GM18511 (cell line): ENCODE measurements around the gene TUT4.

Experiments
- ATAC-seq: cut with Tn5 transposase; IDR thresholded peaks from one replicate; pipeline ENCODE4 v1.9.1; 2021; ENCODE audit warnings: mild to moderate bottlenecking, moderate library complexity; ENCODE audit not compliant: unreplicated experiment

The TUT4 gene

GRCh38 chr1:52476943-52477342, 75.9 kb downstream of the TUT4 start:
- no peak for ATAC-seq

GRCh38 chr1:52474807-52475206, 78.1 kb downstream of the TUT4 start:
- no peak for ATAC-seq

- no peak for ATAC-seq
Observed at GRCh38 chr1:52473039-52473438, 79.9 kb downstream of the TUT4 start.

GRCh38 chr1:52472384-52472783, 80.5 kb downstream of the TUT4 start:
- no peak for ATAC-seq

GRCh38 chr1:52469108-52469507, 83.8 kb downstream of the TUT4 start:
- no peak for ATAC-seq

GRCh38 chr1:52463891-52464290, 89.0 kb downstream of the TUT4 start:
- no peak for ATAC-seq

GRCh38 chr1:52461821-52462220, 91.1 kb downstream of the TUT4 start:
- no peak for ATAC-seq

GRCh38 chr1:52460694-52461093, 92.2 kb downstream of the TUT4 start:
- ATAC-seq: no peak

GRCh38 chr1:52455686-52456085, 97.2 kb downstream of the TUT4 start:
- no peak for ATAC-seq

GRCh38 chr1:52454779-52455178, 98.1 kb downstream of the TUT4 start:
- ATAC-seq: no peak

GRCh38 chr1:52454127-52454526, 98.8 kb downstream of the TUT4 start:
- no peak for ATAC-seq

GRCh38 chr1:52444463-52444862, 108.4 kb downstream of the TUT4 start:
- no peak for ATAC-seq

GRCh38 chr1:52439976-52440375, 112.9 kb downstream of the TUT4 start:
- no peak for ATAC-seq

GRCh38 chr1:52436817-52437216, 116.1 kb downstream of the TUT4 start:
- no peak for ATAC-seq

- ATAC-seq: no peak
Observed at GRCh38 chr1:52435650-52436049, 117.2 kb downstream of the TUT4 start.

GRCh38 chr1:52435211-52435610, 117.7 kb downstream of the TUT4 start:
- ATAC-seq: no peak

GRCh38 chr1:52432807-52433206, 120.1 kb downstream of the TUT4 start:
- ATAC-seq: no peak

- ATAC-seq: no peak
Observed at GRCh38 chr1:52427152-52427551, 125.7 kb downstream of the TUT4 start.

- ATAC-seq: no peak
Observed at GRCh38 chr1:52426371-52426770, 126.5 kb downstream of the TUT4 start.

GRCh38 chr1:52424813-52425212, 128.1 kb downstream of the TUT4 start:
- no peak for ATAC-seq

GRCh38 chr1:52424231-52424636, 128.7 kb downstream of the TUT4 start:
- no peak for ATAC-seq

- no peak for ATAC-seq
Observed at GRCh38 chr1:52423771-52424170, 129.1 kb downstream of the TUT4 start.

GRCh38 chr1:52423055-52423454, 129.8 kb downstream of the TUT4 start:
- no peak for ATAC-seq

GRCh38 chr1:52420713-52421112, 132.2 kb downstream of the TUT4 start:
- ATAC-seq: no peak
